ENCODE measurements around the gene FBXO8.
"Not testable (repeated sequence)": the region's sequence is repeated elsewhere in the genome, so short reads cannot be mapped to it uniquely, and the experiment has no call there.

The FBXO8 gene

GRCh38 chr4:174284487-174284886, 1.0 kb upstream of the FBXO8 start:
- no peak for DNase-seq

- peak in 50 of 51 donors; percentile 35 to 95 (median 78) for DNase-seq
Observed at GRCh38 chr4:174282836-174283506, 496 bp downstream of the FBXO8 start.

GRCh38 chr4:174281901-174282300, 1.6 kb downstream of the FBXO8 start:
- no peak for DNase-seq

GRCh38 chr4:174281182-174281737, 2.2 kb downstream of the FBXO8 start:
- DNase-seq: no peak

GRCh38 chr4:174279433-174280155, 3.9 kb downstream of the FBXO8 start:
- DNase-seq: no peak

GRCh38 chr4:174278467-174278866, 5.0 kb downstream of the FBXO8 start:
- no peak for DNase-seq

GRCh38 chr4:174277433-174277832, 6.0 kb downstream of the FBXO8 start:
- DNase-seq: no peak

- no peak for DNase-seq
Observed at GRCh38 chr4:174275101-174275500, 8.4 kb downstream of the FBXO8 start.

- DNase-seq: no peak
Observed at GRCh38 chr4:174274436-174274835, 9.0 kb downstream of the FBXO8 start.

- no peak for DNase-seq
Observed at GRCh38 chr4:174273930-174274329, 9.5 kb downstream of the FBXO8 start.

GRCh38 chr4:174266416-174266815, 17.1 kb downstream of the FBXO8 start:
- no peak for DNase-seq

- no peak for DNase-seq
Observed at GRCh38 chr4:174265916-174266315, 17.6 kb downstream of the FBXO8 start.

- DNase-seq: no peak
Observed at GRCh38 chr4:174263445-174263736, 20.1 kb downstream of the FBXO8 start.

- DNase-seq: no peak
Observed at GRCh38 chr4:174262624-174263444, 20.6 kb downstream of the FBXO8 start.

GRCh38 chr4:174261432-174261831, 22.0 kb downstream of the FBXO8 start:
- not testable (repeated sequence) for DNase-seq

GRCh38 chr4:174260099-174260498, 23.4 kb downstream of the FBXO8 start:
- no peak for DNase-seq

- no peak for DNase-seq
Observed at GRCh38 chr4:174259580-174259979, 23.9 kb downstream of the FBXO8 start.

GRCh38 chr4:174256277-174256713, 27.2 kb downstream of the FBXO8 start:
- DNase-seq: no peak

GRCh38 chr4:174255786-174256185, 27.7 kb downstream of the FBXO8 start:
- no peak for DNase-seq

GRCh38 chr4:174255374-174255773, 28.1 kb downstream of the FBXO8 start:
- no peak for DNase-seq

GRCh38 chr4:174254613-174255012, 28.9 kb downstream of the FBXO8 start:
- DNase-seq: no peak

- DNase-seq: no peak
Observed at GRCh38 chr4:174252412-174252811, 31.1 kb downstream of the FBXO8 start.

All from hypothalamus (tissue), 51 donors.